Adipocyte (in vitro differentiated cells): ENCODE results near the gene OTOG.

ENCODE experiments used
- DNase-seq: peaks from one replicate; pipeline ENCODE4 v3.0.0-alpha.2; 2015; ENCODE audit warnings: low read depth
- H3K27me3 ChIP-seq: replicated peaks from 2 replicates; pipeline ENCODE4 v1.7.0; 2013; ENCODE audit warnings: mild to moderate bottlenecking, low read length, moderate library complexity; ENCODE audit not compliant: control insufficient read depth, insufficient read depth
- H3K36me3 ChIP-seq: 2 replicates; pipeline ENCODE4 v1.7.0; 2013; ENCODE audit warnings: low read length, mild to moderate bottlenecking, moderate library complexity; ENCODE audit not compliant: control insufficient read depth, insufficient read depth, severe bottlenecking
- H3K4me1 ChIP-seq: 2 replicates; pipeline ENCODE4 v1.7.0; 2013; ENCODE audit warnings: mild to moderate bottlenecking, low read length, moderate library complexity; ENCODE audit not compliant: control insufficient read depth, insufficient read depth
- H3K4me3 ChIP-seq: 2 replicates; pipeline ENCODE4 v1.7.0; 2013; ENCODE audit warnings: mild to moderate bottlenecking, low read length, moderate library complexity
- H3K9ac ChIP-seq: 2 replicates; pipeline ENCODE4 v1.7.0; 2013; ENCODE audit warnings: mild to moderate bottlenecking, low read length, moderate library complexity
- H3K9me3 ChIP-seq: 2 replicates; pipeline ENCODE4 v1.7.0; 2013; ENCODE audit warnings: mild to moderate bottlenecking, low read length, moderate library complexity; ENCODE audit not compliant: control insufficient read depth

The OTOG gene

DNA sequence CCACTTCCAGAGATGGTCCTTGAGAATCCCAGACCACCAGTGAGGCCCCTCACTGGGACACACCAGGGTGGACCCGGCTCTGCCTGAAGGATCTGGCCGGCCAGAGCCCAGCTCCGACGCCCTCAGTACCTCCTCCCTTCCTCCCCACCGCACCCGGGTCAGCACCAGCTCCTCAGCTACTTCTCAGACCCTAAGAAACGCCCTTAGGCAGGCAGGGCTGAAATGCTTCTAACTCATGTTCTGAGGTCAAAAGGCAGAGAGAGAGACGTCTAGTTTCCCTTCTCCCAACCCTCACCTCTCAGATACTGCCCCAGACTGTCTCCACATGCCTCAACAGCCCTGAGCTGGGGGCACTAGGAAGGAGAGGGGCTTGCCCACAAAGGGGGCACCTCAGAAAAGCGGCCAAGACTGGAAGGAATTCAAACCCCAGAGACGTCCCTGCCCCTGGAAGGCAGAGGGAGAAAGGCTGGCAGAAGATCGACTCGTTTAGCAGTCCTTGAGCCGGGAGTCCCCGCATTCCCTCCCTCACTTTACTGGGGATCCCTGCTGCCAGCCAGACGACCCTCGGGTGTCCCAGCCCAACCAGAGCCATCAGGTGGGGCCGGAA, 3.4 kb upstream of the OTOG start:
- Histone ChIP-seq H3K4me3 (no peak overlapping the region), H3K9ac (no peak overlapping the region), H3K4me1 (no peaks in the 10 kb centered on the region), H3K36me3 (no peaks in the 10 kb centered on the region), H3K9me3 (no peaks in the 10 kb centered on the region), H3K27me3 (peaks cover 83% of the 10 kb centered on the region)
- no peak for DNase-seq

- H3K9me3 ChIP-seq: no peaks in the 10 kb centered on the region
- H3K36me3 ChIP-seq: no peaks in the 10 kb centered on the region
- H3K4me1 ChIP-seq: no peaks in the 10 kb centered on the region
- H3K9ac ChIP-seq: no peak within 1 kb of the TSS
- no peak within 1 kb of the TSS for H3K4me3 ChIP-seq
- H3K27me3 ChIP-seq: peaks cover 79% of the 10 kb centered on the region
- DNase-seq: no peak
These were observed 2.9 kb upstream of the OTOG start, which contains the start of gene USH1C for GRCh38 chr11:17544181-17544622. TSS of gene USH1C (minus strand) at chr11:17544416. CDS start at chr11:17544307, 109 bp downstream.

DNA sequence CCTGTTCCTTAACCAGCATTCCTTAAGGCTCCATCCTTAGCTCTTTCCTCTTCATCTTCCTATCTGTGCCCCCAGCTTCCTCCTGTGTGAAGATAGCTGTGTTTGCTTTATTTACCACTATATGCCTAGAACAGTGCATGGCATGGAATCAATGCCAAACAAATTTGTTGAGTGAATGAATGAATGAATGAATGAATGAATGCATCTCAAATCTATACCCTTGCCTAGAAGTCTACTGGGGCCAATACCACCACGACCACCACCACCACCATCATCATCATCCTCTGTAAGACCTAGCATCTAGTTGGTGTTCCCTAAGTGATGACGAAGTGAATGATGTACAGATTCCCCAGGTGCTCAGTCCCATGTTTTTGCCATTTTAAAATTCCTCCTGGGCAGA, 819 bp upstream of the OTOG start:
- Histone ChIP-seq H3K27me3 (peaks cover 78% of the 10 kb centered on the region), H3K4me1 (no peaks in the 10 kb centered on the region)

GRCh38 chr11:17547932-17548331, 873 bp downstream of the OTOG start:
- no peak for DNase-seq

More for the DNA sequence above, 819 bp upstream of the OTOG start:
- Histone ChIP-seq H3K36me3 (no peaks in the 10 kb centered on the region), H3K4me3 (no peak overlapping the region), H3K9ac (no peak overlapping the region), H3K9me3 (no peaks in the 10 kb centered on the region)
- DNase-seq: no peak

DNA sequence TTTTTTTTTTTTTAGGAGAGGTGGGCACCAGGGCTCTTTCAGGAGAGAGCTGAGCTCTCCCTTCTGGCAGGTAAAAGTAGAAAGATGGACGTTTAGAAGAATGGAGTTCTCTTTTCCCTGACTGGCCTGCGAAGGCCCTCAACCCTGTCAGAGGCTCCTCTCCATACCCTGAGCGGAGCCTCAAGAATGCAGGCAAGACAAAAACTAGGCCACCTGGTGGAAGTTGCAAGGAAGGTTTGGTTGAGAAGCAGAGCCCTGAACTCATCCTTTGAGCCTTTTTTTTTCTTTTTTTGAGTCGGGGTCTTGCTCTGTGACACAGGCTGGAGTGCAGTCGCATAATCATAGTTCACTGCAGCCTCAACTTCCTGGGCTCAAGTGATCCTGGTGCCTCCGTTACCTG, 1.4 kb downstream of the OTOG start:
- Histone ChIP-seq H3K9ac (no peak overlapping the region), H3K9me3 (no peaks in the 10 kb centered on the region), H3K4me3 (no peak overlapping the region), H3K4me1 (no peaks in the 10 kb centered on the region), H3K27me3 (peaks cover 63% of the 10 kb centered on the region), H3K36me3 (no peaks in the 10 kb centered on the region)
- no peak for DNase-seq

More at GRCh38 chr11:17547932-17548331, 873 bp downstream of the OTOG start:
- no peaks in the 10 kb centered on the region for H3K4me1 ChIP-seq
- H3K9me3 ChIP-seq: no peaks in the 10 kb centered on the region
- no peak overlapping the region for H3K9ac ChIP-seq
- H3K4me3 ChIP-seq: no peak overlapping the region
- H3K27me3 ChIP-seq: peaks cover 67% of the 10 kb centered on the region
- no peaks in the 10 kb centered on the region for H3K36me3 ChIP-seq

DNA sequence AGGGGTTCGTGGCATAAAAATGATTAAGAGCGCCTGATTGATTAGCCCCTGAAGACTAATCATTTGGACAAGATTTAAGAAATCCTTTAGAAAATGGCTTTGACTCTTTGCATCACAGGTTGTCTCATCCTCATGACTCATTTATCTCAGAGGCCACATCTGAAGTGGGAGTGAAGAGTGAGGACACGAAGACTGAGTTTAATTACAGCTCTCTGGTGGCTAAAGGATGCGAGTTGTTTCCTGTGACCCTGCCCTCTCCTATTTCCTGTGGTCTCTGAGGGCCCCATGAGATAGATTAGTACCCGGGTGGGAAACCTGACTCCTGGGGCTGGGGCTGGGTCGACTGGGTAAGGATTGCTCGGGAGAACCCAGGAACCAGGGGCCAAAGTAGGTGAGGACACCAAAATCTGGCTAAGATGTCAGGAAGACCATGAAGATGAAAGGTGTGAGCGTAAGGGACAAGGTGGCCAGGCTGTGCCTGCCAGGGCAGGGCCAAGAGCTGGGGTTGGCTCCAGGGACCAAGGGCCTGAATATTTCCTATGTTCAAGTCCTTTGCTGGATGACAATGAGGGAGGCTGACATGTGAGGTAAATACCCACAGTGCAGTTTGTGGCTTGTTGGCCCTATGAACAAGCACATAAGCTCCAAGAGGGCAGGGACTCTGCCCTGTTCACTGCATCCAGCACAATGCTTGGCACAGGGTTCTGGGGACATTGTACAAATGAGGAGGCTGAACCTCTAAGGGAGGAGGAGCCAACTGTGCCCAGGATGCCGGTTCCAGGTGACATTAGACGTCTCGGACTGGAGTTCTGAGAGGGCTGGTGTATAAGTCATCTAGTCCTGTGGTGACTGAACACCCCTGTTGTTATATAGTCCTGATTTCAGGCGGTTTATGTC, 3.6 kb downstream of the OTOG start:
- peaks cover 55% of the 10 kb centered on the region for H3K27me3 ChIP-seq
- H3K4me1 ChIP-seq: no peaks in the 10 kb centered on the region
- no peaks in the 10 kb centered on the region for H3K9me3 ChIP-seq
- no peak for DNase-seq
- no peak overlapping the region for H3K9ac ChIP-seq
- no peaks in the 10 kb centered on the region for H3K36me3 ChIP-seq
- no peak overlapping the region for H3K4me3 ChIP-seq

DNA sequence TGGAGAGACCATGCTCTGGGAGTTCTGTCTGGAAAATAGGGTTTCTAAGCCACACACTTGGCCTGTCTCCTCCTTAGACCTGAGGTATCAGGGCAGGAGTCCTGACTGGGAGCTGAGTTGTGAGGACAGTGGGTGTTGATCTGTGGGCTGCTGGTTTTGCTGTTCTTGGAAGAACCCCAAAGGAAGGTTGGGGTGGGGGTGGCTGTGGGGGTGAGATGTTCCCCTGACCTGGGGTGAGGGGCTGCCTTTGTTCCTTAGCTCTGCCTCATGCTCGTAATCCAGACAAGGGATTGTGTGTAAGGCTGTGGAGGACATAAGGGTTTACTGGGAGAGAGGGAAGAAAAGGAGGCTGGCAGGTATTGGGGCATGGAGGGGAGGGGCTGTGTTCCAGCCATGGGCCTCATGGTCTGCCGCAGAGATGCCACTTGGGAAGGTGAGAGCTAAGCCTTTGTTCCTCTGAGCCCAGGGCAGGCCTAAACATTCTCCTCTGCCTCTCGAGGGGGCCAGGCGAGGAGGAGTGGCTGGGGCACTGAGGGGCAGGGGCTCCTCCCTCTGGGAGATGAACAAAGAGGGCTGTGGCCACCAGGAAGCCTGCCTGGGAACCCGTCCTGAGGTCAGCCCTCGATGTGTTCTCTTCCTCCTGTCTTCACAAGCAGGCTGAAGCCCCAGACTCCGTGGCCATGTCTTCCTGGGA, 4.4 kb downstream of the OTOG start:
- H3K4me3 ChIP-seq: no peak overlapping the region
- no peak for DNase-seq
- H3K4me1 ChIP-seq: no peaks in the 10 kb centered on the region
- peaks cover 55% of the 10 kb centered on the region for H3K27me3 ChIP-seq
- H3K9ac ChIP-seq: no peak overlapping the region
- H3K36me3 ChIP-seq: no peaks in the 10 kb centered on the region
- H3K9me3 ChIP-seq: no peaks in the 10 kb centered on the region

GRCh38 chr11:17552041-17552355, 4.9 kb downstream of the OTOG start:
- Histone ChIP-seq H3K36me3 (no peaks in the 10 kb centered on the region), H3K9me3 (no peaks in the 10 kb centered on the region), H3K9ac (no peak overlapping the region), H3K4me3 (no peak overlapping the region), H3K27me3 (peaks cover 54% of the 10 kb centered on the region), H3K4me1 (no peaks in the 10 kb centered on the region)
- no peak for DNase-seq

DNA sequence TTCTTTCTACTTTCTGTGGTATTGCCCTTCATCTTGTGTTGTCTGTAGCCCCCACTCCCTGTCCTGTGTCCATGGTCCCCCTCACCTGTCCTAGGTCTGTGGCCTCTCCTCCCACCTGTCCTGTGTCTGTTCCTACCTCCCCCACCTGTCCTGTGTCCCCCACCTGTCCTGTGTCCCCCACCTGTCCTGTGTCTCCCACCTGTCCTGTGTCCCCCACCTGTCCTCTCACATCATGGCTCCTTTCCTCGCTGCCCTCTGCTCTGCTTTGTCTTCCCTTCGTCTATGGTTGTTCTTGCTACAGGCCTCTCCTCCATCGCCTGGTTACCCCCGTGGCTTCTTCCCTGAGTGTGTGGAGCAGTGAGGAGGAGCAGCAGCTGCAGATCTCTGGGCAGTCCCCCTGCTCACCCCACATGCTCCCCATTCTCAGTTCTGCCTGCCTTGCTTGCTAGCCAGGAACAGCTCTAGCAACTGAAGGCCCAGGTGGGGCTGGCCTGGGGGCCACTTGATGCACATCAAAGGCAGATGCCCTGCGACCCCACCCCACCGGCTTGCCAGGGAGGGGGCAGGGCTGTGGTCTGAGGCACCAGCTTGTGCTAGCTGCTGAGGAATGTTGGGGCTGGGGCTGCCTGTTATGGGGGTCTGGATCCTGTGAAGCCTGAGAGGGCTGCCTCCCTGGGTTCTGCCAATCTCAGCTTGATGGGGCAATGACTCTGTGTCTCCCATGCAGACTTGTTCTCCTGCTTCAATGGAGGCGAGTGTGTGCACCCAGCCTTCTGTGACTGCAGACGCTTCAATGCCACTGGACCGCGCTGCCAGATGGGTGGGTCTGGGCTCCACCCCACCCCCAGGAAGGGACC, 5.6 kb downstream of the OTOG start:
- no peaks in the 10 kb centered on the region for H3K36me3 ChIP-seq
- H3K9me3 ChIP-seq: no peaks in the 10 kb centered on the region
- no peaks in the 10 kb centered on the region for H3K4me1 ChIP-seq
- H3K9ac ChIP-seq: no peak overlapping the region
- no peak for DNase-seq
- H3K27me3 ChIP-seq: peaks cover 54% of the 10 kb centered on the region
- H3K4me3 ChIP-seq: no peak overlapping the region

DNA sequence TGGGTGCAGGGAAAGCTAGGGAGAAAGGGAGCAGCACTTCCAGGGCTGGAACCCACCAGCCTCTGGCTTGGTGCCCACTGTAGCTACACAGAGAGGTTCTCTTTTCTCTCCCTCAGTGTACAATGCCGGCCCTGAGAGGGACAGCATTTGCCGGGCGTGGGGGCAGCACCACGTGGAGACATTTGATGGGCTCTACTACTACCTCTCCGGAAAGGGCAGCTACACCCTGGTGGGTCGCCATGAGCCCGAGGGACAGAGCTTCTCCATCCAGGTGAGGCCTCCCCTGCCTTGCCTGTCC, 6.1 kb downstream of the OTOG start:
- Histone ChIP-seq H3K4me1 (no peaks in the 10 kb centered on the region), H3K36me3 (no peaks in the 10 kb centered on the region), H3K27me3 (peaks cover 54% of the 10 kb centered on the region), H3K9me3 (no peaks in the 10 kb centered on the region), H3K4me3 (no peak overlapping the region), H3K9ac (no peak overlapping the region)
- no peak for DNase-seq

GRCh38 chr11:17554487-17554886, 7.4 kb downstream of the OTOG start:
- Histone ChIP-seq H3K4me3 (no peak overlapping the region), H3K9me3 (no peaks in the 10 kb centered on the region), H3K36me3 (no peaks in the 10 kb centered on the region), H3K9ac (no peak overlapping the region), H3K27me3 (peaks cover 54% of the 10 kb centered on the region), H3K4me1 (no peaks in the 10 kb centered on the region)
- DNase-seq: no peak
